Hair follicular keratinocyte (primary cell): ENCODE data around the gene ARL6IP4. TPM values are rescaled to one million over a fixed set of nuclear protein-coding genes. Genes with fewer than 3 reads are reported as not detected.

Source experiments
- total RNA-seq: library from RNA; depleted of rRNA; stranded (reverse); fragments of >200 nt; gene quantifications from 2 replicates; pipeline ENCODE4 v1.2.3, GENCODE V29; 2015

ARL6IP4 gene
- total RNA-seq: 262 and 285 TPM in 2 replicates

DNA sequence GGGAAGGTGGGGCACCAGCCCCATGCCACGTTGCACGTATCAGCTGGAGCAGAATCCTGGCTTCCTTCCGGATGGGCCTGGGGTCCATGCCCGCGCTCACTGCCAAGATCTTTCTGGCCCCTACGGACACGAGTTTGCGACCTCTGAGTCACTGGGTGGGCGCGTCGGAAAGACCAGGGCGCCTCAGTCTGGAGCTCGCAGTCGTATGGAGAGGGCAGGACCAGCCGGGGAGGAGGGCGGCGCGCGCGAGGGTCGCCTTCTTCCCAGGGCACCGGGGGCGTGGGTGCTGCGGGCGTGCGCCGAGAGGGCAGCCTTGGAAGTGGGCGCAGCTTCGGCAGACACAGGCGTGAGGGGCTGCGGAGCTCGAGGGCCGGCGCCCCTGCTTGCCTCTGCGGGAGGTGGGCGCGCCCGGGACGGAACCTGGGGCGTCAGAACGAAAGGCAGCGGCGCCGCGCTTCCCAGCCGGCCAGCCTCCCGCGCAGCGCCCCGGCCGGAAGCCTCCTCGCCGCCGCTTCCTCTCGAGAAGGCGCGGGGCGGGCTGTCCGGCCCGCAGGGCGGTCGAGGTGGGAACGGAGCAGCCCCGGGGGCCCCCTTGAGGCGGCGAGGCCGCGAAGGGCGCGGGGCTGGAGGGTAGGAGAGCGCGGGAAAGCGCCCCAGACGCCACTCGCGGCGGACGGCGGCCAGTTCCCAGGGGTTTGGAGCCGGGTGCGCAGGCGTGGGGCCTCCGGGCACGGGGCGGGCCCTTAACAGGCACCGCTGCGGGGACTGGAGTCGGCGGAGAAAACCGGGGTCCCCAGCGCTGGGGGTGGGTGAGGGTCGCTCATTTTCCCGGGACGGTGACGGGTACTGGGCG lies at the start of gene ARL6IP4:
Gene ARL6IP4, plus strand, starts transcription at position 499 of the 853 bp plus-strand sequence. CDS start 459 bp downstream, outside the sequence.

DNA sequence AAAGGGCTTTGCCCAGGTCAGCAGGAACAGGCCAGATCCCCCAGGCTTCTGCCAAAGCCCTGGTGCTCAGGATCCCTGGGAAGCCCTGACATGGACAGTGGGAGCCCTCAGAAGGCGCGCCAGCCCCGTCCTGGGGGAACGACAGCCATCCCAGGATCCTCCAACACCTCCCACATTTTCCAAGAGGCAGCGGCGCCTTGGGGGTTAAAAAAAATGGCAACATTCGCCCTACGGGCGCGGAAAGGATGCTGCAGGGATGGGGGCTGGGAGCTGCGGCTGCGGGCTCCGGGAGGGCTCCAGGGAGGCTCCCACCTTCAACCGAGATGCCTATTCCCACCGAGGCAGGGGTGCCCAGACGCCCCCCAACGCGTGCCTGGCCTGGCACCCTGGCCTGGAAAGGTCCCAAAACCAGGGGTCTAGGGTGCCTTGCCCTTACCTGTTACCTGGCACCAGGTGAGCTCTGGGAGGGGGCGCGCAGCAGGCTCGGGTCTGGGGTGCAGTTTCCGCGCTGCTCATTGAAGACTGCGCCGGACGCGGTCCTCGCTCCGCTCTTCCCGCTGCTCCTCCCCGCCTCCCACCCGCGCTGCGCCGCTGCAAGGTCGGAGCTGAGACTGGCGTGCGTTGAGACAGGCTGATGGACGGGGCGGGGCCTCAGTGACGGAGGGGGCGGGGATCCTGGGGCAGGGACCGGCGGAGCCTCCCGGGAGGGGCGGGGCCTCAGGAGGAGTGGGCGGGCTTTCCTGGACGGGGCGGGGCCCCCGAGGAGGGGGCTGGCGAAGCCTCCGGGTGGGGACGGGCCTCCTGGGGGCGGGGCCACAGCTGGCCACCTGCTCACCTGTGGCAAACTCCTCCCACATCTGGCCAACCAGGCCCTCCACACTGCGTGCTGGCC lies 14.4 kb upstream of the ARL6IP4 start, which contains the start of gene ABCB9:
Gene ABCB9, minus strand, starts transcription at position 613 of the 892 bp plus-strand sequence. CDS start 6,228 bp downstream, outside the sequence.

DNA sequence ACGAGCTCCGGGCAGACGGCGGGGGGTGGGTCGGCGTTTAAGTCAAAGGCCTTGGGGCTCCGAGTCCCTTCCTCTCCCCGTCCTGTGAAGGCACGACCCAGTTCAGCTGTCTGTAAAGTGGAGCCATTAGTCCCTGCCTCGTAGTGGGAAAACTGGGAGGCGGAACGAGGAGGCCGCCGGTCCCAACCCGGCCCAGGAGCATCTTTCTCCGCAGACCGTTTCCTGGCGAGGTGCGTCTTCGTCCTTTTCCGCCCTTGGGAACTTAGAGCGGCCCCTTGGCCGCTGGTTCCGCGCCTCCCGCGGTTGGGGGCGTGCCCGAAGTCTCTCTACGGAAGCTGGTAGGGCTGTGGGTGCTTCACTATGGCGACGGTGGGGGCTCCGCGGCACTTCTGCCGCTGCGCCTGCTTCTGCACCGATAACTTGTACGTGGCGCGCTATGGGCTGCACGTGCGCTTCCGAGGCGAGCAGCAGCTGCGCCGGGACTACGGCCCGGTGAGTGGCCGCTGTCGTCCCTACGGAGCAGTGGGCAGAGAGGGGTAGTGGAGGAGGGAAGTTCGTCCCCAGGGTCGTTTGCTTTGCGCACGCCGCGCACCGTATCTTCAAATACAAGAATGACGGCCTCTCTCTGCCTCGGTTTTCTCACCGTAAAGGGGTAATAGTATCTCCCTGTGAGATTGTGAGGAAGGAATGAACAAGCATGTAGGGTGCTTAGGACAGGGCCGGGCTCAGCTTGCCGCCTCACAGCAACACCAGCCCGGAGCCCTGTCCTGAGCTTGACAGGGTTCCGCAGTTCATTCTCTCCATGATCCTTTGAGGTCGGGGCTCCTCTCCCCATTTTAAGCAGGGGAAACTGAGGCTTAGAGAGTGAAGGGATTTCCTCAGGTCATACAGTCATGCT lies 5.3 kb upstream of the ARL6IP4 start, which contains the start of gene OGFOD2:
Gene OGFOD2, plus strand, starts transcription at position 353 of the 898 bp plus-strand sequence. Its CDS starts 8 bp downstream, at position 361.

Other genes starting within 250 kb of the ARL6IP4 start
- 0.11 and 0.31 TPM in 2 replicates for gene HCAR1, start 249.8 kb upstream of the ARL6IP4 start, total RNA-seq
- 30.9 and 33.2 TPM in 2 replicates for gene DENR, start 227.9 kb upstream of the ARL6IP4 start, total RNA-seq
- 0.23 TPM in 2 replicates for gene CCDC62, start 206.1 kb upstream of the ARL6IP4 start, total RNA-seq
- gene HIP1R, start 145.2 kb upstream of the ARL6IP4 start, total RNA-seq: 43.9 and 47.3 TPM in 2 replicates
- gene VPS37B, start 84.6 kb upstream of the ARL6IP4 start, total RNA-seq: 53.7 and 59.2 TPM in 2 replicates
- gene ABCB9, start 14.2 kb upstream of the ARL6IP4 start, total RNA-seq: 6.3 and 10.5 TPM in 2 replicates
- 7.0 and 15.6 TPM in 2 replicates for gene OGFOD2, start 5.4 kb upstream of the ARL6IP4 start, total RNA-seq
- 2.9 and 4.1 TPM in 2 replicates for gene PITPNM2, start 170.4 kb downstream of the ARL6IP4 start, total RNA-seq